Ramos (cell line): ENCODE measurements around the gene PTCSC3.

Experiments used
- in situ Hi-C: fragments of 300-500 bp; cut with MboI; formaldehyde crosslinking; loops from one replicate; pipeline ENCODE4 v1.14.3; 2022; ENCODE audit warnings: low sequenced_read_pairs; ENCODE audit not compliant: unreplicated experiment

The PTCSC3 gene

GRCh38 chr14:36176524-36176923, at the start of gene PTCSC3:
Gene PTCSC3 (minus strand): TSS chr14:36176722.
- in situ Hi-C loops = no loop called here

- in situ Hi-C loops = no loop called here
Observed at GRCh38 chr14:36226164-36226563, 49.6 kb upstream of the PTCSC3 start.

- in situ Hi-C loops = no loop called here
Observed at GRCh38 chr14:36224176-36224575, 47.7 kb upstream of the PTCSC3 start.

- in situ Hi-C loops = no loop called here
Observed at GRCh38 chr14:36223558-36223957, 47.0 kb upstream of the PTCSC3 start.

GRCh38 chr14:36222952-36223468, 46.5 kb upstream of the PTCSC3 start:
- in situ Hi-C loops = no loop called here

GRCh38 chr14:36222337-36222736, 45.8 kb upstream of the PTCSC3 start:
- in situ Hi-C loops = no loop called here

- in situ Hi-C loops = no loop called here
Observed at GRCh38 chr14:36221112-36221511, 44.6 kb upstream of the PTCSC3 start.

GRCh38 chr14:36217732-36218131, 41.2 kb upstream of the PTCSC3 start:
- in situ Hi-C loops = no loop called here

GRCh38 chr14:36217027-36217426, 40.5 kb upstream of the PTCSC3 start:
- in situ Hi-C loops = no loop called here

- in situ Hi-C loops = no loop called here
Observed at GRCh38 chr14:36215217-36215598, 38.7 kb upstream of the PTCSC3 start.

- in situ Hi-C loops = no loop called here
Observed at GRCh38 chr14:36214476-36215216, 38.1 kb upstream of the PTCSC3 start.

GRCh38 chr14:36212987-36213386, 36.5 kb upstream of the PTCSC3 start:
- in situ Hi-C loops = no loop called here

GRCh38 chr14:36212577-36212976, 36.1 kb upstream of the PTCSC3 start:
- in situ Hi-C loops = no loop called here

GRCh38 chr14:36208690-36209278, 32.3 kb upstream of the PTCSC3 start:
- in situ Hi-C loops = no loop called here

- in situ Hi-C loops = no loop called here
Observed at GRCh38 chr14:36207500-36207899, 31.0 kb upstream of the PTCSC3 start.

- in situ Hi-C loops = no loop called here
Observed at GRCh38 chr14:36204461-36205073, 28.0 kb upstream of the PTCSC3 start.

GRCh38 chr14:36198378-36198777, 21.9 kb upstream of the PTCSC3 start:
- in situ Hi-C loops = no loop called here

- in situ Hi-C loops = no loop called here
Observed at GRCh38 chr14:36194663-36195062, 18.1 kb upstream of the PTCSC3 start.

- in situ Hi-C loops = no loop called here
Observed at GRCh38 chr14:36192530-36192929, 16.0 kb upstream of the PTCSC3 start.

- in situ Hi-C loops = no loop called here
Observed at GRCh38 chr14:36183402-36183801, 6.9 kb upstream of the PTCSC3 start.

- in situ Hi-C loops = no loop called here
Observed at GRCh38 chr14:36181417-36181816, 4.9 kb upstream of the PTCSC3 start.
